ENCODE results near the gene OR2V1.

GRCh38 chr5:181173027-181173419 lies 42.1 kb upstream of the OR2V1 start:
- TF ChIP-seq CTCF (IDR thresholded peaks at IDR 0.05) = peak; percentile 34
- no peak for TF ChIP-seq EZH2 (IDR thresholded peaks at IDR 0.05)
